ENCODE results near the gene ROR1. TPM values are rescaled to one million over a fixed set of nuclear protein-coding genes. Genes with fewer than 3 reads are reported as not detected.

Gene ROR1
- total RNA-seq, 6 donors from 2014 or later, result 19.7 to 39.8 (median 28.5) TPM

- Histone ChIP-seq H3K4me1 (peaks cover 0 to 13% (median 7%) of the 10 kb centered on the region in 4 donors), H3K4me3 (no peak overlapping the region), H3K9me3 (no peaks in the 10 kb centered on the region), H3K36me3 (no peaks in the 10 kb centered on the region), H3K27me3 (no peaks in the 10 kb centered on the region), H3K27ac (no peak overlapping the region)
- TF ChIP-seq EP300 (IDR thresholded peaks at IDR 0.05) (no peak), POLR2A (IDR thresholded peaks at IDR 0.05) (no peak), POLR2AphosphoS5 (IDR thresholded peaks at IDR 0.05) (no peak), CTCF (IDR thresholded peaks at IDR 0.05) (no peak)
- ATAC-seq (ENCODE audit: low FRiP score in 2 of 2) (peak in 1 of 2 donors; percentile 63), DNase-seq (no peak)
- WGBS, 2 donors, result 50 to 68% methylated on average over 7 of the region's 7 CpGs
Measured at GRCh38 chr1:63928186-63929105, 154.6 kb downstream of the ROR1 start.

- H3K27ac ChIP-seq, result no peak overlapping the region
- DNase-seq, result no peak
- no peak overlapping the region for H3K4me3 ChIP-seq
- no peaks in the 10 kb centered on the region for H3K9me3 ChIP-seq
- TF ChIP-seq CTCF (IDR thresholded peaks at IDR 0.05), result no peak
- TF ChIP-seq POLR2AphosphoS5 (IDR thresholded peaks at IDR 0.05), result no peak
- TF ChIP-seq EP300 (IDR thresholded peaks at IDR 0.05), result no peak
- no peak for TF ChIP-seq POLR2A (IDR thresholded peaks at IDR 0.05)
- H3K4me1 ChIP-seq, result peaks cover 0 to 13% (median 7%) of the 10 kb centered on the region in 4 donors
- H3K36me3 ChIP-seq, result no peaks in the 10 kb centered on the region
- 56 to 69% methylated on average over 3 of the region's 3 CpGs for WGBS, 2 donors
- ATAC-seq (ENCODE audit: low FRiP score in 2 of 2), result no peak
- no peaks in the 10 kb centered on the region for H3K27me3 ChIP-seq
Measured at GRCh38 chr1:63929106-63929478, 155.3 kb downstream of the ROR1 start.

- DNase-seq (no peak), ATAC-seq (ENCODE audit: low FRiP score in 2 of 2) (no peak)
- WGBS, 2 donors, result 78 to 80% methylated on average over 2 of the region's 2 CpGs
- Histone ChIP-seq H3K4me3 (no peak overlapping the region), H3K36me3 (no peaks in the 10 kb centered on the region), H3K4me1 (peaks cover 0 to 17% (median 7%) of the 10 kb centered on the region in 4 donors), H3K27ac (no peak overlapping the region), H3K9me3 (no peaks in the 10 kb centered on the region), H3K27me3 (no peaks in the 10 kb centered on the region)
- TF ChIP-seq POLR2AphosphoS5 (IDR thresholded peaks at IDR 0.05) (no peak), CTCF (IDR thresholded peaks at IDR 0.05) (no peak), POLR2A (IDR thresholded peaks at IDR 0.05) (no peak)
Measured at GRCh38 chr1:63931468-63931867, 157.7 kb downstream of the ROR1 start.

- Histone ChIP-seq H3K27ac (no peak overlapping the region), H3K4me3 (no peak overlapping the region), H3K36me3 (no peaks in the 10 kb centered on the region), H3K4me1 (peaks cover 0 to 4% (median 0%) of the 10 kb centered on the region in 4 donors), H3K27me3 (no peaks in the 10 kb centered on the region), H3K9me3 (no peaks in the 10 kb centered on the region)
- TF ChIP-seq EP300 (IDR thresholded peaks at IDR 0.05) (no peak), POLR2AphosphoS5 (IDR thresholded peaks at IDR 0.05) (no peak), CTCF (IDR thresholded peaks at IDR 0.05) (no peak), POLR2A (IDR thresholded peaks at IDR 0.05) (no peak)
- WGBS, 2 donors, result 86 to 96% methylated on average over 1 of the region's 1 CpG
- no peak for ATAC-seq (ENCODE audit: low FRiP score in 2 of 2)
- no peak for DNase-seq
Measured at GRCh38 chr1:63934697-63935096, 160.9 kb downstream of the ROR1 start.
